Astrocyte (in vitro differentiated cells and primary cell): ENCODE measurements around the gene ADAP1. TPM values are rescaled to one million over a fixed set of nuclear protein-coding genes. Genes with fewer than 3 reads are reported as not detected.

Experiments
- DNase-seq: peaks from one replicate; pipeline ENCODE4 v3.0.0-alpha.2; 2010; ENCODE audit warnings: low read depth
- FAIRE-seq: peaks from 2 replicates; lab custom pipeline; 2011; peaks lifted over from hg19 to GRCh38; lab: Jason Lieb, UNC
- H2AFZ ChIP-seq: 2 replicates; pipeline ENCODE4 v1.6.0; 2012; ENCODE audit warnings: low read depth, low read length, inconsistent platforms
- H3K27ac ChIP-seq: 2 replicates; pipeline ENCODE4 v1.5.1; 2011; ENCODE audit warnings: low read depth, low read length, inconsistent platforms
- H3K27me3 ChIP-seq: 2 replicates; pipeline ENCODE4 v1.6.0; 2011; ENCODE audit warnings: low read length, inconsistent platforms; ENCODE audit not compliant: insufficient read depth
- H3K36me3 ChIP-seq: 2 replicates; pipeline ENCODE4 v1.5.1; 2011; ENCODE audit warnings: low read length, inconsistent platforms; ENCODE audit not compliant: insufficient read depth
- H3K4me1 ChIP-seq: 2 replicates; pipeline ENCODE4 v1.5.1; 2011; ENCODE audit warnings: low read length, inconsistent platforms; ENCODE audit not compliant: insufficient read depth
- H3K4me2 ChIP-seq: 2 replicates; pipeline ENCODE4 v1.6.0; 2012; ENCODE audit warnings: low read length, inconsistent platforms
- H3K4me3 ChIP-seq: 2 replicates; pipeline ENCODE4 v1.5.1; 2011; ENCODE audit warnings: low read depth, mild to moderate bottlenecking, low read length, inconsistent platforms; ENCODE audit not compliant: insufficient read depth
- H3K79me2 ChIP-seq: 2 replicates; pipeline ENCODE4 v1.6.0; 2012; ENCODE audit warnings: mild to moderate bottlenecking, low read length, inconsistent platforms; ENCODE audit not compliant: insufficient read depth
- H3K9ac ChIP-seq: 2 replicates; pipeline ENCODE4 v1.6.0; 2012; ENCODE audit warnings: mild to moderate bottlenecking, low read length, inconsistent platforms
- H3K9me3 ChIP-seq: 2 replicates; pipeline ENCODE4 v1.5.1; 2012; ENCODE audit warnings: low read depth, mild to moderate bottlenecking, low read length, inconsistent platforms; ENCODE audit not compliant: insufficient read depth
- H4K20me1 ChIP-seq: 2 replicates; pipeline ENCODE4 v1.6.0; 2012; ENCODE audit warnings: low read length, inconsistent platforms; ENCODE audit not compliant: insufficient read depth
- H3K27ac Mint-ChIP-seq: one replicate; pipeline ENCODE4 v1.8.0; 2021; ENCODE audit warnings: mild to moderate bottlenecking, mixed read lengths; ENCODE audit not compliant: unreplicated experiment
- H3K27me3 Mint-ChIP-seq: one replicate; pipeline ENCODE4 v1.8.0; 2021; ENCODE audit warnings: low read depth, mixed read lengths; ENCODE audit not compliant: unreplicated experiment
- H3K36me3 Mint-ChIP-seq: one replicate; pipeline ENCODE4 v1.8.0; 2021; ENCODE audit warnings: low read depth, mixed read lengths; ENCODE audit not compliant: unreplicated experiment
- H3K4me1 Mint-ChIP-seq: one replicate; pipeline ENCODE4 v1.8.0; 2021; ENCODE audit warnings: low read depth, mixed read lengths; ENCODE audit not compliant: unreplicated experiment
- H3K4me3 Mint-ChIP-seq: one replicate; pipeline ENCODE4 v1.8.0; 2021; ENCODE audit warnings: mild to moderate bottlenecking, moderate library complexity, mixed read lengths; ENCODE audit not compliant: unreplicated experiment
- H3K9me3 Mint-ChIP-seq: one replicate; pipeline ENCODE4 v1.8.0; 2021; ENCODE audit warnings: mild to moderate bottlenecking, mixed read lengths; ENCODE audit not compliant: unreplicated experiment
- CTCF ChIP-seq: IDR thresholded peaks from 2 replicates; pipeline ENCODE4 v1.5.1; 2011; ENCODE audit warnings: low read depth, mild to moderate bottlenecking, inconsistent platforms, low read length, moderate library complexity; ENCODE audit not compliant: insufficient read depth
- EZH2 ChIP-seq: IDR thresholded peaks from 2 replicates; pipeline ENCODE4 v1.6.1; 2012; ENCODE audit warnings: mild to moderate bottlenecking, low read length, inconsistent platforms; ENCODE audit not compliant: insufficient read depth
- total RNA-seq: library from RNA; stranded (reverse); gene quantifications from 2 replicates; pipeline ENCODE4 v1.2.1, GENCODE V29; 2021

Gene ADAP1
- total RNA-seq, 1 donor from 2014 or later: 4.8 TPM

- Histone ChIP-seq H3K36me3 (peaks cover 37% of the 10 kb centered on the region), H2AFZ (no peak overlapping the region)
- no peak for FAIRE-seq
Observed at GRCh38 chr7:863106-863505, 91.4 kb downstream of the ADAP1 start.

GRCh38 chr7:862157-862556 is 92.3 kb downstream of the ADAP1 start:
- no peaks in the 10 kb centered on the region for H3K27me3 Mint-ChIP-seq
- no peaks in the 10 kb centered on the region for H3K79me2 ChIP-seq
- no peak for FAIRE-seq

More at GRCh38 chr7:863106-863505, 91.4 kb downstream of the ADAP1 start:
- H3K4me1 Mint-ChIP-seq: no peaks in the 10 kb centered on the region
- Histone ChIP-seq H3K27ac (no peak overlapping the region), H3K9ac (no peak overlapping the region), H3K4me3 (no peak overlapping the region), H3K79me2 (peaks cover 6% of the 10 kb centered on the region), H3K4me2 (no peak overlapping the region), H4K20me1 (peaks cover 8% of the 10 kb centered on the region), H3K27me3 (no peaks in the 10 kb centered on the region), H3K9me3 (no peaks in the 10 kb centered on the region), H3K4me1 (peaks cover 10% of the 10 kb centered on the region)
- no peaks in the 10 kb centered on the region for H3K27me3 Mint-ChIP-seq
- TF ChIP-seq CTCF: no peak
- TF ChIP-seq EZH2: no peak
- no peak overlapping the region for H3K27ac Mint-ChIP-seq
- no peaks in the 10 kb centered on the region for H3K9me3 Mint-ChIP-seq
- H3K36me3 Mint-ChIP-seq: peaks cover 44% of the 10 kb centered on the region
- no peak overlapping the region for H3K4me3 Mint-ChIP-seq
- no peak for DNase-seq

More at GRCh38 chr7:862157-862556, 92.3 kb downstream of the ADAP1 start:
- Histone ChIP-seq H3K4me3 (no peak overlapping the region), H3K9ac (no peak overlapping the region), H2AFZ (no peak overlapping the region), H3K27me3 (no peaks in the 10 kb centered on the region), H3K27ac (no peak overlapping the region), H3K9me3 (no peaks in the 10 kb centered on the region), H3K4me1 (peaks cover 3% of the 10 kb centered on the region), H3K36me3 (peaks cover 37% of the 10 kb centered on the region), H3K4me2 (no peak overlapping the region), H4K20me1 (peaks cover 8% of the 10 kb centered on the region)
- no peaks in the 10 kb centered on the region for H3K4me1 Mint-ChIP-seq
- H3K4me3 Mint-ChIP-seq: no peak overlapping the region
- no peak for TF ChIP-seq CTCF
- TF ChIP-seq EZH2: no peak
- no peak for DNase-seq
- H3K27ac Mint-ChIP-seq: no peak overlapping the region
- H3K9me3 Mint-ChIP-seq: no peaks in the 10 kb centered on the region
- peaks cover 43% of the 10 kb centered on the region for H3K36me3 Mint-ChIP-seq
